B cell (primary cell): ENCODE results near the gene HYAL2. TPM values are rescaled to one million over a fixed set of nuclear protein-coding genes. Genes with fewer than 3 reads are reported as not detected.

Experiments
- ATAC-seq: fragments of 200-7000 bp; cut with Tn5 transposase; one replicate; pipeline ENCODE4 v1.10.0; 2021; ENCODE audit warnings: low read depth, mild to moderate bottlenecking, moderate number of reproducible peaks, moderate library complexity
- CTCF ChIA-PET: fragments of 350-600 bp; sonication (Branson Sonifier 250); formaldehyde crosslinking; loops from one replicate; lab custom pipeline; 2021; ENCODE audit warnings: antibody characterized with exemption, inconsistent platforms; lab: Charles Lee
- POLR2A ChIA-PET: fragments of 350-600 bp; sonication (Branson Sonifier 250); formaldehyde crosslinking; loops from one replicate; lab custom pipeline; 2021; ENCODE audit warnings: antibody characterized with exemption; lab: Charles Lee
- DNase-seq: peaks from one replicate; pipeline ENCODE4 v3.0.0; 2013
- H2AFZ ChIP-seq: 2 replicates; pipeline ENCODE4 v1.6.1; 2012; ENCODE audit warnings: mild to moderate bottlenecking, low read depth, low read length; ENCODE audit not compliant: insufficient read depth, poor library complexity, severe bottlenecking
- H3K27ac ChIP-seq, 2 donors: 1 replicate in 1 of 2; 2 replicates in 1 of 2; pipeline ENCODE4 v1.5.1; 2012 to 2013; ENCODE audit warnings: low read length in 2 of 2, mild to moderate bottlenecking in 2 of 2, moderate library complexity in 1 of 2
- H3K27me3 ChIP-seq, 4 experiments: fragments of 200-600 bp in 1 of 4; sonication (generic) in 1 of 4; replicated peaks in 1 of 4; 1 replicate in 2 of 4; 2 replicates in 2 of 4; pipeline versions ENCODE4 v1.6.1 to v1.7.0; 2013 to 2016; ENCODE audit warnings: low read length in 3 of 4, mild to moderate bottlenecking in 2 of 4, mixed read lengths in 1 of 4, moderate library complexity in 1 of 4; ENCODE audit not compliant: insufficient read depth in 4 of 4, control insufficient read depth in 3 of 4; ENCODE audit errors: control extremely low read depth in 1 of 4
- H3K36me3 ChIP-seq, 2 experiments: replicated peaks in 1 of 2; 1 replicate in 1 of 2; 2 replicates in 1 of 2; pipeline versions ENCODE4 v1.6.1 to v1.7.1; 2013; ENCODE audit warnings: low read length in 1 of 2; ENCODE audit not compliant: insufficient read depth in 2 of 2, control insufficient read depth in 1 of 2; ENCODE audit errors: control extremely low read depth in 1 of 2, extremely low read depth in 1 of 2
- H3K4me1 ChIP-seq, 2 donors: fragments of 200-600 bp in 1 of 2; sonication (generic) in 1 of 2; 1 replicate in 1 of 2; 2 replicates in 1 of 2; pipeline versions ENCODE4 v1.5.1 to v1.6.1; 2013 to 2017; ENCODE audit warnings: low read length in 2 of 2; ENCODE audit not compliant: control insufficient read depth in 2 of 2, insufficient read depth in 2 of 2
- H3K4me2 ChIP-seq: replicated peaks from 2 replicates; pipeline ENCODE3; 2012; ENCODE audit warnings: mild to moderate bottlenecking, low read depth, low read length; ENCODE audit not compliant: poor library complexity, severe bottlenecking
- H3K4me3 ChIP-seq, 5 experiments: fragments of 200-600 bp in 1 of 5; sonication (generic) in 1 of 5; 1 replicate in 3 of 5; 2 replicates in 2 of 5; pipeline versions ENCODE4 v1.5.1 to v1.7.0; 2011 to 2016; ENCODE audit warnings: low read length in 4 of 5, mild to moderate bottlenecking in 4 of 5, low read depth in 2 of 5, control low read depth in 1 of 5, moderate library complexity in 1 of 5; ENCODE audit not compliant: insufficient read depth in 1 of 5; ENCODE audit errors: control extremely low read depth in 1 of 5, extremely low read depth in 1 of 5
- H3K79me2 ChIP-seq: fragments of 200-600 bp; sonication (generic); one replicate; pipeline ENCODE4 v1.6.0; 2016; ENCODE audit warnings: low read length; ENCODE audit not compliant: control insufficient read depth, insufficient read depth
- H3K9ac ChIP-seq: fragments of 200-600 bp; sonication (generic); 2 replicates; pipeline ENCODE4 v1.6.1; 2017; ENCODE audit warnings: mild to moderate bottlenecking, low read length, moderate library complexity
- H3K9me3 ChIP-seq, 3 donors: one replicate each; pipeline versions ENCODE4 v1.6.1 to v1.7.1; 2013; ENCODE audit warnings: low read length in 2 of 3; ENCODE audit not compliant: control insufficient read depth in 2 of 3, insufficient read depth in 1 of 3; ENCODE audit errors: control extremely low read depth in 1 of 3
- H4K20me1 ChIP-seq: 2 replicates; pipeline ENCODE4 v1.6.0; 2012; ENCODE audit warnings: mild to moderate bottlenecking, low read length; ENCODE audit not compliant: insufficient read depth, control insufficient read depth, poor library complexity, severe bottlenecking
- H3K27ac Mint-ChIP-seq: one replicate; pipeline ENCODE4 v1.8.0; 2021; ENCODE audit warnings: mixed read lengths
- H3K27me3 Mint-ChIP-seq: one replicate; pipeline ENCODE4 v1.8.0; 2021; ENCODE audit warnings: mixed read lengths
- H3K4me1 Mint-ChIP-seq: one replicate; pipeline ENCODE4 v1.8.0; 2021; ENCODE audit warnings: mixed read lengths
- H3K4me3 Mint-ChIP-seq: one replicate; pipeline ENCODE4 v1.8.0; 2021; ENCODE audit warnings: mixed read lengths
- H3K9me3 Mint-ChIP-seq: one replicate; pipeline ENCODE4 v1.8.0; 2022; ENCODE audit warnings: mixed read lengths; ENCODE audit not compliant: insufficient read depth
- CTCF ChIP-seq: fragments of 200-600 bp; IDR thresholded peaks from one replicate; pipeline ENCODE4 v1.8.0; 2022; ENCODE audit warnings: antibody characterized with exemption, mild to moderate bottlenecking
- EZH2 ChIP-seq: IDR thresholded peaks from 2 replicates; pipeline ENCODE4 v1.6.1; 2012; ENCODE audit warnings: borderline replicate concordance, low read depth, mild to moderate bottlenecking, moderate library complexity, low read length; ENCODE audit not compliant: insufficient read depth, poor library complexity, severe bottlenecking
- WGBS: methylation state at CpG from one replicate; pipeline ENCODE4 v1.1.5; 2013; ENCODE audit warnings: missing lambda C conversion rate; ENCODE audit not compliant: insufficient coverage; 5-methylcytosine and 5-hydroxymethylcytosine counted together
- intact Hi-C: fragments of 100-400 bp; cut with micrococcal nuclease; formaldehyde crosslinking; loops from one replicate; pipeline ENCODE4 v1.10.0; 2022
- polyA plus RNA-seq: library from polyadenylated mRNA; depleted of rRNA; stranded (reverse); fragments of >200 nt; gene quantifications from 2 replicates; pipeline ENCODE4 v1.2.3, GENCODE V29; 2012
- total RNA-seq, 2 donors: library from RNA; stranded (reverse); fragments of 120-200 nt in 1 of 2; gene quantifications; 1 replicate in 1 of 2; 2 replicates in 1 of 2; pipeline versions ENCODE4 v1.2.3 to v1.2.4, GENCODE V29; 2013 to 2022

Gene HYAL2
- total and polyA plus RNA-seq, 2 donors (not counting 1 experiment from before 2014, with no cell fraction given), result 4.2 to 5.1 TPM

DNA sequence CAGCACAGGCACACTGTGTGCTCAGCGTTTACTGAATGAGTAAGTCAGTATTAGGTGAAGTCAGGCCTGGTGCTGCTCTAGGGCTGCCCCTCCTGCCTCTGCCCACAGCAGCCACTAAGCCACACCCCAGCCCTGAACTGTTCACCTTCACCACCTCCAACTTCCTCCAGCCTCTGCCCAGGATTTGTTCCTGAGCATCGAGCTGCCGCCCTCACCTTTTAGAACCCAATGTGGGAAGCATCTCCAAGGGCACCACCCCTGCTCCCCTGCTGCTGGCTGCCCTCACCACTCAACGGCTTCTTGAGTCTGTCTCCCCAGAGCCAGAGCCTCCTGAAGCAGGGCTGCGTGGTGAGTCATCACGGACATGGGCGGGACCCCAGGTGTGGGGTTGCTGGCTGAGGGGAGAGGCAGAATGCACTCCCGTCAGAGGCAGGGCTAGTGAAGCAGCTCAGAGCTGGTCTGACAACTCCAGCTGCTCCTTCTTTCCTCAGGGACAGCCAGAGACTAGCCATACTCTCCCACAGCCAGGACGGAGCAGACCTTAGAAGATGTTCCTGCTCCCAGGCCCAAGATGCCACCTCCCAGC is 5.8 kb downstream of the HYAL2 start:
- Histone ChIP-seq H3K4me1 (peaks cover 20 to 48% of the 10 kb centered on the region in 2 donors), H3K9ac (no peak overlapping the region), H4K20me1 (no peaks in the 10 kb centered on the region), H3K27me3 (no peaks in the 10 kb centered on the region), H3K4me2 (peak overlapping the region; percentile 50), H3K79me2 (no peaks in the 10 kb centered on the region), H3K4me3 (no peak overlapping the region), H3K27ac (peak overlapping the region in 1 of 2 donors; percentile 4), H2AFZ (no peak overlapping the region), H3K36me3 (peaks cover 0 to 3% of the 10 kb centered on the region in 2 experiments), H3K9me3 (no peaks in the 10 kb centered on the region)
- CTCF ChIA-PET, result no interaction called here
- ATAC-seq (peak; percentile 15), DNase-seq (no peak)
- H3K27me3 Mint-ChIP-seq, result no peaks in the 10 kb centered on the region
- POLR2A ChIA-PET, result interaction anchor here (0.6 to 1.3 kb wide), 2 partner anchors 17 to 370 kb away, joined by 3 to 4 read pairs; no protein-coding TSS in a partner anchor
- peak overlapping the region; percentile 56 for H3K4me3 Mint-ChIP-seq
- WGBS, result 67% methylated on average over 9 of the region's 9 CpGs
- peak overlapping the region; percentile 75 for H3K27ac Mint-ChIP-seq
- H3K9me3 Mint-ChIP-seq, result no peaks in the 10 kb centered on the region
- H3K4me1 Mint-ChIP-seq, result peaks cover 38% of the 10 kb centered on the region
- TF ChIP-seq EZH2, result no peak
- no peak for TF ChIP-seq CTCF
- intact Hi-C loops, result no loop called here

GRCh38 chr3:50314816-50315215 is 7.7 kb downstream of the HYAL2 start:
- Histone ChIP-seq H3K9ac (no peak overlapping the region), H3K27ac (no peak overlapping the region), H3K36me3 (peaks cover 0 to 3% of the 10 kb centered on the region in 2 experiments), H3K9me3 (no peaks in the 10 kb centered on the region), H2AFZ (no peak overlapping the region), H3K27me3 (no peaks in the 10 kb centered on the region), H3K4me3 (no peak overlapping the region), H4K20me1 (no peaks in the 10 kb centered on the region), H3K4me2 (no peak overlapping the region), H3K4me1 (peaks cover 12 to 36% of the 10 kb centered on the region in 2 donors), H3K79me2 (no peaks in the 10 kb centered on the region)
- ATAC-seq, result no peak
- no peaks in the 10 kb centered on the region for H3K9me3 Mint-ChIP-seq
- WGBS, result 100% methylated on average over 3 of the region's 4 CpGs
- no peak overlapping the region for H3K4me3 Mint-ChIP-seq
- TF ChIP-seq EZH2 (no peak), CTCF (no peak)
- H3K27me3 Mint-ChIP-seq, result no peaks in the 10 kb centered on the region
- H3K27ac Mint-ChIP-seq, result no peak overlapping the region
- peaks cover 27% of the 10 kb centered on the region for H3K4me1 Mint-ChIP-seq
- POLR2A ChIA-PET, result no interaction called here
- intact Hi-C loops, result no loop called here
- CTCF ChIA-PET, result interaction anchor here (1.1 to 2.5 kb wide), 4 partner anchors 10 to 775 kb away, joined by 4 to 11 read pairs (median 4); no protein-coding TSS in a partner anchor
- no peak for DNase-seq
